Head of caudate nucleus (tissue), 42 donors: ENCODE measurements around the gene RAB40B.

Experiments used
- DNase-seq, 42 donors: peaks; one replicate each; pipeline versions ENCODE4 v3.0.0 to v3.0.0-alpha.2; 2020 to 2021; ENCODE audit warnings: mixed read lengths in 7 of 42
- intact Hi-C: fragments of 100-400 bp; cut with DNase I; formaldehyde crosslinking; loops from one replicate; pipeline ENCODE4 v1.15.0; 2022

RAB40B gene

DNA sequence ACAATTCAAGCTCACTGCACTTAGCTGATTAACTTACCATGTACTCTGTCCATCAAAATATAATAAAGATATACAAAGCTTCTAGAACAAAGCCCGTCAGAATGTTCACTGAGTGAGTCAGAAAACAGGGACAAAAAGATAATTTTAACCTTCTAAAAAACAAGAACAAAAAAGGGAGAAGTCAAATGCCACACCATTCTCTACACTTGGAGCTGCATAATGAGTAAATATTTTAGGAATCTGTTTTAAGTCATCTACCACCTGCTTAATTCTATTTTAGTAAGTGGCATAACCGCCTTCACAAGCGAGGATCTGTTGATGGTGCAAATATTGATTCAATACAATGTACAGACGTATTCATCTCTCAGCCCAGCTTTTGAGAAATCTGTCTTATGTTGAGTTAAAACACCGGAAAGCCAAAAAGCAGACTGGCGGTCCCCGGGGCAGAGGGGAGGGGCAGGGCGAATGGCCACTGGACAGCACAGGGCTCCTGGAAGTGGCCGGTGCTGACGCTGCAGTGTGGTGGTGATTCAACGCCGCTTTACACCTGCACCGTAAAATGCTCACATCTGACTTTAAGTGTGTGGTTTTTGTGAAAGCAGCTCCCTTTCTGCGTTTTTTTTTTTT lies 20.1 kb downstream of the RAB40B start:
- peak in 2 of 42 donors; percentile 16 to 35 for DNase-seq
- intact Hi-C loops, result no loop called here

- intact Hi-C loops, result no loop called here
- peak in 4 of 42 donors; percentile 3 to 42 (median 12) for DNase-seq
These were observed 21.1 kb downstream of the RAB40B start for GRCh38 chr17:82677353-82677925.

GRCh38 chr17:82675476-82676245 lies 22.8 kb downstream of the RAB40B start:
- peak in 3 of 42 donors; percentile 12 to 39 (median 14) for DNase-seq
- intact Hi-C loops, result no loop called here

DNA sequence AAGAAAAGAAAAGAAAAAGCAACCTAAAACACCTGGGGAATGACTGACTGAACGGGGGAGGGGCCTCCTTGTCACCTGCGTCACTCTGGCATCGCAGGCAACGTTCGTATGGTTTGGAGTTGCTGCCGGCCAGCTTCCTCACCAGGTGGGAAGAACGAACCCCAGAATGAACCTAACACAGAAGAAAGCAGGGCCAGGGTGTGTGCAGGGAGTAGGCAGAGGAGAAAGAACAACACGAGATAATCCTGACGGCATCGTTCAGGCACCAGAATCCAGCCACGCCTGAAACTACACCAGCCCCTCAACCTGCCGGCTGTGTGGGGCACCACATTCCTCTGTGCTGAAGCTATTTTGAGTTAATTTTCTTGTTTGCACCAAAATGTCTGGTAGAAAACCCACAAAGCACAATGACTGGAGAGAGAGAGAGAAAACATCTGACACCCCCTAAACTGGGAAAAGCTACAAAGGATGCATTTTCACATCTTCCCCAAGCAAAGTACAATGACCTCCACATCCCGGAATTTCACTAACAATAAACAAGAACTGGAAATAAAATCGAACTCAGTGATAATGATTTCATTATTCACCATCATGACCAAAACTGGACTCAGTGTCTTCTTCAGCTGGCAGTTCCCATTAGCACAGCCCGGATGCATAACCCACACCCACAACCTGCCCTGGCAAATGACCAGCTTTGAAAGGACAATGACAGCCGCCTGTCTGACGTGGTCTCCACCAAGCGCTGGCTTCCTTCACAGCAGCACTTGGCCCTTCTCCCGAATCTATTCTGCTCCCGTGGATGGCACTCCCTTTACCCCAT lies 23.6 kb downstream of the RAB40B start:
- DNase-seq, result peak in 32 of 42 donors; percentile 40 to 85 (median 66)
- intact Hi-C loops, result no loop called here

GRCh38 chr17:82670661-82671450 lies 27.6 kb downstream of the RAB40B start:
- no peak for DNase-seq
- intact Hi-C loops, result no loop called here

DNA sequence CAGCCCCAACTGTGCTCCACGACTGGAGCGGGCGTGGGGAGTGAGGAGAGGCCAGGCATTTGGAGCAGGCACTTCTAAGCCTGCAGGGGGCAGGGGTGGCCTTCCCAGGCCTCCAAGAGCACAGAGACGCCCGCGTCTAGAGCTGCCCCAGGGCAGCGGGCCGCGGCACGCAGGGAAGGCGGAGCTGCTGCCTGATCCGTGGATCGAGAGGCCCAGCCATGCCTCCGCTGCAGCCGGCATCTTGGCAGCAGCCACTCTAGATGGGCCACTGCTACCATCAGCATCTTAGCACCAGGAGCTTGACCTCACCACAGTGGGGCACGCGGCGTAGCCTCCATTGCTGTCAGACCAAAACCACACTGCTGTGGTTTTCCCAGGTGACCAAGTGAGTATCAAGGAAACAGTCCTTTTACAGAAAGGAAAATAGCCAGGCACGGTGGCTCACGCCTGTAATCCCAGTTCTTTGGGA lies 29.8 kb downstream of the RAB40B start:
- DNase-seq, result peak; percentile 72 to 91 (median 82)
- intact Hi-C loops, result loop anchor here (5.0 kb wide), 1 partner anchor 99 kb away; no protein-coding TSS in a partner anchor

GRCh38 chr17:82668024-82668630 lies 30.4 kb downstream of the RAB40B start:
- DNase-seq, result peak in 6 of 42 donors; percentile 4 to 32 (median 12)
- intact Hi-C loops, result loop anchor here (5.0 kb wide), 1 partner anchor 99 kb away; no protein-coding TSS in a partner anchor

GRCh38 chr17:82667668-82668000 lies 30.9 kb downstream of the RAB40B start:
- DNase-seq, result peak in 5 of 42 donors; percentile 4 to 27 (median 25)
- intact Hi-C loops, result loop anchor here (5.0 kb wide), 1 partner anchor 100 kb away; no protein-coding TSS in a partner anchor

DNA sequence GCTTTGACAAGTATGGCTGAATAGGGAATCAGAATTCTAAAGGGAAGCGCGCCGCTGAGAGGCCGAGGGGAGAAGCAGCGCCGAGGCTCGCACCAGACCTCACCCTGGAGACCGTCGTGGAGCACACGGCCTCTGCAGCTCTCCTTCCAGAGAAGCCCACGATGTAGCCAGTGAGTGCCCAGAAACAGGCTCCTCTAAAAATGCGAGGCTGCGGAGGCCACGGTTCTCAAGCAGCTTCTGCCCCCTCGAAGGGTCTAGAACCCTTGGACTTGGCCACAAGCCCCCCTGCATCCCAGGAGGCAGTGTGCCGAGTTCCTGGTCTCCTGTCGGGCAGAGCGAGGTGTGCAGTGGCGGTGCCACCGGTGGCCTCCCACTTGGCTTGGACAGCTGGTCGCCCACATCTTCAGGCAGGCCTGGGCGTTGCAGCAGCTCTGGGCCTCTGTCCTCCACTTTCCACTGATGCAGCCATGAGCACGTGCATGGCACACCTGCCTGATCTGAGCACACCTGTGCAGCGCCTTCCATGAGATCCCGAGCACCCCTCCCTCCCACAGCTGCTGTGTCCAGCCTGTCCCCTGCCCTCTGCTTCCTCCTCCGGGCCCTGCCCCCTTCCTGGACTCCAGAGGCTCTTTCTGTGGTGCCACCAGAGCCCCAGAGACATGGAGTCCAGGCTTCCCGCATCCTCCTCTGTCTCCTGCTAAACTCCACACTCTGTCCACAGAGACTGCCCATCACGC lies 31.4 kb downstream of the RAB40B start:
- DNase-seq, result peak in 9 of 42 donors; percentile 4 to 53 (median 21)
- intact Hi-C loops, result loop anchor here (5.0 kb wide), 1 partner anchor 100 kb away; no protein-coding TSS in a partner anchor

GRCh38 chr17:82665891-82666290 lies 32.6 kb downstream of the RAB40B start:
- intact Hi-C loops, result loop anchor here (5.0 kb wide), 1 partner anchor 101 kb away; no protein-coding TSS in a partner anchor
- peak in 6 of 42 donors; percentile 8 to 33 (median 12) for DNase-seq

DNA sequence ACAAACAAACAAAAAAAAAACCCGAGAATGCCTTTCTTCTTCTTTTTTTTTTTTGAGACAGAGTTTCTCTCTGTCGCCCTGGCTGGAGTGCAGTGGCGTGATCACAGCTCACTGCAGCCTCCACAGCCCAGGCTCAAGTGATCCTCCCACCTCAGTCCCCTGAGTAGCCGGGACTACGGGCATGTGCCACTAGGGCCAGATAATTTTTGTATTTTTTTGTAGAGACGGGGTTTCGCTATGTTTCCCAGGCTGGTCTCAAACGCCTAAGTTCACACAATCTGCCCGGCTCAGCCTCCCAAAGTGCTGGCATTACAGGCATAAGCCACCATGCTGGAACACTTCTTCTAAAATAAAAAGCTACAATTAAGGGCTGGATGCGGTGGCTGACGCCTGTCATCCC lies 33.3 kb downstream of the RAB40B start:
- intact Hi-C loops, result loop anchor here (5.0 kb wide), 1 partner anchor 102 kb away; no protein-coding TSS in a partner anchor
- DNase-seq, result peak in 4 of 42 donors; percentile 5 to 37 (median 22)

DNA sequence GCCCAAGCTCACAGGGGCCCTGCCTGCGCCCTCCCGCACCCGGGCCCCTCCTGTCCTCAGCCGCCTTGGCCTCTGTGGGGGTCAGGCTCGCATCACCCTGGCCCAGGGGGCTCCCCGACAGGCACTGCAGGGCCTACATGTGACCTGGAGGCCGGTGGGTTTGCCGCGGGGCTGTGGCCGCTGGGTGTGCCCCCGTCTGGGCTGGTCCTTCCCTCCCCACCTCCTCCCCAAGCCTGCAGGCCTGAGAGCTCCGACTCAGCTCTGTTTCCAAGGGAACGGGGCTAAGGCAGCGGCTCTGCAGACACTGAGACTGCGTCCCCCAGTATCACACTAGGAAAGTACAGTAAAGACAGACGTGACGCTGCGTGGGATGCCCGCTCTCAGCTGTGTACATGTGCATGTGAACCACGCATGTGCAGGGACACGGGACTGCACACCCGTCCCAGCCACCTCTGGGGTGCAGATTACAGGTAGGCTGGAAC lies 33.8 kb downstream of the RAB40B start:
- peak; percentile 57 to 94 (median 81) for DNase-seq
- intact Hi-C loops, result loop anchor here (5.0 kb wide), 1 partner anchor 103 kb away; no protein-coding TSS in a partner anchor

- intact Hi-C loops, result no loop called here
- DNase-seq, result peak in 4 of 42 donors; percentile 11 to 37 (median 16)
These were observed 34.3 kb downstream of the RAB40B start for GRCh38 chr17:82664276-82664575.

- intact Hi-C loops, result no loop called here
- peak in 7 of 42 donors; percentile 8 to 31 (median 17) for DNase-seq
These were observed 34.9 kb downstream of the RAB40B start for GRCh38 chr17:82663381-82664275.

DNA sequence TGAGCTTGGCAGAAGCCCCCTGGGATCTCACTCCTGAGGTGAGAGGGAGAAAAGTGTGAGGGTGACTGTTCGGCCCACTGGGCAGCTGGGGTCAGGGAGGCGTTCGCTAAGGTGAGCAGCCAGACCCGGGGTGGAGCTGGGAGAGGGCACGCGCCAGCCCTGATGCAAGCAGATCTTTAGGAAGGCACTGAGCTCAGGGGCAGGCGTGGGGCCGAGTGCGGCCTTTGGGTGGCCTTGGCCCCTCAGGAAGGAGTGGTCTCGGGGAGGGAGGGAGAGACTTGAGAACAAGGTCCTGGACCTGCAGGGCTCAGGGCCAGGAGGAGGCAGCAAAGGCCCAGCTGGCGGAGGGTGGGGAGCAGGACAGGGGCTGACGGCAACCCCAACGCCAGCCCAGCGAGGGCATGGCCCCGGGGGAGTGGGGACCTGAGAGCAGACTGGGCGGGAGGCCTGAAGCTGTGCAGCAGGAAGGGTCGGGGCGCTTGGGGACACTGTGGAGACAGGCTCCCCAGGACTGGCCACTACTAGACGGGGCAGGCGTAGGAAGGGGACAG lies 35.7 kb downstream of the RAB40B start:
- DNase-seq, result peak in 6 of 42 donors; percentile 7 to 33 (median 15)
- intact Hi-C loops, result no loop called here
